LNCAP (cell line): ENCODE measurements around the gene AQP1.

Experiments used
- TF ChIP-seq, protein P1 (sequence below): fragments of 450-650 bp; IDR thresholded peaks from 2 replicates; pipeline ENCODE4 v1.5.1; 2017; ENCODE audit warnings: mild to moderate bottlenecking

AQP1 gene

DNA sequence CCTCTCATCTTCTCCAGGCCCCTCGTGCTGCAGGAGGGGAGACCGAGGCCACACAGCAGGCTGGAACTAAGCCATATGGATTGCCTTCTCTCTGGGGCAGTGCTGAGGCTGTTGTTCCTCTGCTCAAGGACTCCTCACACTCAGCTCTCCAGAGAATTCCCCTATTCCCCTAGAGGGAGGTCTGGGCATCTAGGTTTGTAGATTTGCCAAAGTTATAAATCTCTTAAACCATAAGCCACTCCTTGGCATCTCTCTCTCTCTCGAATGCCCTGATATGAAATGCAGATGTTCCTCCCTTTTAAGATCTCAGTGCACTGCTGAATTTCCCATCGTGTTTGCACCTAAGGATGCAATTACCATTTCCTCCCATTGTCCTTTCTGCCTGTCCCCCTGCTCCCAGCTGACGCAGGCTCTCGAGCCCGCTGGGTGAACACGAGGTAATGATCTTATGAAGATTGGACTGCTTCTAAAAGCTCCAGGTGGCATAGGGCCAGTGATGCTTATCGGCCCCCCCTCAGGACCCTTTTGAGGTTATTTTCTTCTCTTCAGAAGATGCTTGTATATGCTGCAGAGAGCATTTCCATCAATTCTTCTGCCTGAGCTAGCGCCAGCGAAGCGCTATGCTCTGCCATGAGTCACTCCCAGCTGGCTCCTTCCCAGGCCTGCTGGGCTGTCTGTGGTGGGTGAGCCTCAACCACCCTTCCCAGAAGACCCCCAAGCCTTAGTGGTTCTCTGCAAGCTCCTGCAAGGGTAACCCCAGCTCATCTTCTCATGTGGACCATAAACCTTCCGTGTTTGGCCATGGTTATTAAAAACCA, 41.6 kb upstream of the AQP1 start:
- TF ChIP-seq, protein P1, sequence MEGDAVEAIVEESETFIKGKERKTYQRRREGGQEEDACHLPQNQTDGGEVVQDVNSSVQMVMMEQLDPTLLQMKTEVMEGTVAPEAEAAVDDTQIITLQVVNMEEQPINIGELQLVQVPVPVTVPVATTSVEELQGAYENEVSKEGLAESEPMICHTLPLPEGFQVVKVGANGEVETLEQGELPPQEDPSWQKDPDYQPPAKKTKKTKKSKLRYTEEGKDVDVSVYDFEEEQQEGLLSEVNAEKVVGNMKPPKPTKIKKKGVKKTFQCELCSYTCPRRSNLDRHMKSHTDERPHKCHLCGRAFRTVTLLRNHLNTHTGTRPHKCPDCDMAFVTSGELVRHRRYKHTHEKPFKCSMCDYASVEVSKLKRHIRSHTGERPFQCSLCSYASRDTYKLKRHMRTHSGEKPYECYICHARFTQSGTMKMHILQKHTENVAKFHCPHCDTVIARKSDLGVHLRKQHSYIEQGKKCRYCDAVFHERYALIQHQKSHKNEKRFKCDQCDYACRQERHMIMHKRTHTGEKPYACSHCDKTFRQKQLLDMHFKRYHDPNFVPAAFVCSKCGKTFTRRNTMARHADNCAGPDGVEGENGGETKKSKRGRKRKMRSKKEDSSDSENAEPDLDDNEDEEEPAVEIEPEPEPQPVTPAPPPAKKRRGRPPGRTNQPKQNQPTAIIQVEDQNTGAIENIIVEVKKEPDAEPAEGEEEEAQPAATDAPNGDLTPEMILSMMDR = no peak

DNA sequence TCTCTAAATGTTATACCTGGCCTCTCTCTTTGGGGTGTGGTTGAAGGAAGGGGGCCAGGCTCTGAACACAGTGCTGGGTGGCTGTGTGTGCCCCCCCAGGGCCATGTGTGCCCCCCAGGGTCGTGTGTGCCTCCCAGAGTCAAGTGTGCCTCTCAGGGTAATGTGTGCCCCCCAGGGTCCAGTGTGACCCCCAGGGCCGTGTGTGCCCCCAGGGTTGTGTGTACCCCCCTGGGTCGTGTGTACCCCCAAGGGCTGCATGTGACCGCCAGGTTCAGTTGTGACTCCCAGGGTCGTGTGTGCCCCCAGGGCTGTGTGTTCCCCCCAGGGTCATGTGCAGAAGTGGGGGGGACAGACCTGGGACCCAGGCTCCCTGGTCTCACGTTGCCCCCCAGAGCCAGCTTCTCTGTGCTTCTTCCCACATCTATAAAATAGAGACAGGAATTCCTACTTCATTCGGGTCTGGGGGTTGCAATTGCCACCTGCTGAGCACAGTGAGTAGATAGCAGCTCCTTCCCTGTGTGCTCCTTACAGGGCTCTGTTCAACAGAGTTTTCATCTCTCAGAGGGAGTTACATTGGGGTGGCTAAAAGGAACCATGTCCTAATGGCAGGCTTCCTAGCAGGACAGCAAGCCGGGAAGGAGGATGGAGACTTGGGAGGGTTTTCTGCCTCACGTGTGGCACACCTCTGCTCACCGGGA, 40.7 kb upstream of the AQP1 start:
- TF ChIP-seq, protein P1 = no peak

DNA sequence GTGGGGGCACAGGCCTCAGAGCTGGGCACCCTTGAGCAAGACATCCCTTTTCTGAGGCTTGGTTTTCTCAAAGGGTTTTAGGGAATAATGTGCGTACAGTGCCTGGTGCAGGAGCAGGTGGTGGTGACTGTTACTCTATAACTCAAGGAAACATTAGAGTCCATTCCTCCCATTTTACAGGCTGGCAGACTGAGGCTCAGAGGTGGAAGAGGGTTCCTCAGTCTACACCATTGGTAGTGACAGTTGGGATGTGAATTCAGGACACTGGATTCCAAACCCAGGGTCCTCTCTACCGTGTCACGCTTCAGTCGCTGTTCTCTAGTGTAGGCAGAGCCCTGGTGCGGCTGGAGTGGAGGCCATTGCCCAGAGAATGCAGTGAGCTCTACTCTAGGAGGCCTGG, 40.0 kb upstream of the AQP1 start:
- TF ChIP-seq, protein P1 = no peak

DNA sequence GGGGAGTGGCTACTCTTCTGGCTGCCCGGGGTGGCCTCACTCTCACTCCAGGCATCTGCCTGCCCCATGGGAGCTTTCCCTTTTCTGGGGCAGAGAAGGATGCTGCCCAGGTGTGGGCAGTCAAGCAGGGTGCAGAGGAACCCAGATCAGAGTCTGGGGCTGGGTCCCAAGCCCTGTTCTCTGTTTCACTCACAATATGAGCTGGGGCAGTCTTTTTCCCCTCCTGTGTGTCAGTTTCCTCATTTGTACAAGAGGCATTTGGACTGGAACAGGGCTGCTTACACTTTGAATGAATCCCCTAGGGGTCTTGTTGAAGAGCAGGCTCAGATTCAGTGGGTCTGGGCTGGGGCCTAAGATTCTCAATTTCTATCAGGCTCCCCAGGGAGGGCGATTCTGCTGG, 38.4 kb upstream of the AQP1 start:
- TF ChIP-seq, protein P1 = no peak

DNA sequence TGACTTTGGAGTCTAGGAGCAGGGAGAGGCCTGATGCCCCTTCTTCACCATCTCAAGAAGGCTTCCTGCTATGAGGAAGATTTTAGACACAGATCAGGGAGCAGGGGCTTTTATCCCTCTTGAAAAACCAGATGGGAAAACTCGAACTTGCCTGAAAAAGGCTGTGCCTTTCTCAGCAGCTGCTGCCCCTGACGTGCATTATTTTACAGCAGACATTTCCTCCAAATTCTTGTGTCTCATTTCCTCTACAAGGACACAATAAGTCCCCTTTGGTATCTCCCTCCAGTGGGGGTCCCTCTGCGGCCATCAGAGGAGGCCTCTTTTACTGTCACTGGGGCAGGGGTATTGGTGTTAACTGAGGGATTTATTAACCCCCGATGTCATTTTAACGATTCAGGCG, 38.0 kb upstream of the AQP1 start:
- TF ChIP-seq, protein P1 = no peak

DNA sequence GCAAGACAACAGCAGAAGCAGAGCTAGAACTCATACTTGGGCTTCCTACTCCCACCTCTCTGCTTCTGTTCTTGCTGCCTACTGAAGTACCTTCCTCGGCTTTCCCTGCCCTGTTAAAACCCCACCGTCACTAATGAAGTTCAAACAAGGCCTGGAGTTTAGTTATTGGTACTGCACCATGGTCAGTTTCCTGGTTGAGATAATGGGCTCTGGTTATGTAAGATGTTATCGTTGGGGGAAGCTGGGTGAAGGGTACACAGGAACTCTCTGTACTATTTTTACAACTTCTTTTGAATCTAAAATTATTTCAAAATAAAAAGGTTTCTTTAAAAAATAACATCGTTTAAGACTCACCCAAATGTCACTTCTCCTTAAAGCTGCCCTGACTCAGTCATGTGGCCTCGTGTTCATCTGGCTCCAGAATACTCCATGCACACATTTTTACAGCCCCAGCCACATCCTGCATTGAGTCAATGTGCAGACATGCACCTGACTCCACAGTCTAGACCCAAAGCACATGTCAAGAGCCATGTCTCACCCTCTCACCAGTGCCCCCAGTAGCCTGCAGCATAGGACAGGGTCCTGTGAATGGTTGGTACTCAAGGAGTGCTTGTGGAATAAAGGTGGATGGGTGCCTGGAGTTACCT, 36.9 kb upstream of the AQP1 start:
- TF ChIP-seq, protein P1 = no peak

DNA sequence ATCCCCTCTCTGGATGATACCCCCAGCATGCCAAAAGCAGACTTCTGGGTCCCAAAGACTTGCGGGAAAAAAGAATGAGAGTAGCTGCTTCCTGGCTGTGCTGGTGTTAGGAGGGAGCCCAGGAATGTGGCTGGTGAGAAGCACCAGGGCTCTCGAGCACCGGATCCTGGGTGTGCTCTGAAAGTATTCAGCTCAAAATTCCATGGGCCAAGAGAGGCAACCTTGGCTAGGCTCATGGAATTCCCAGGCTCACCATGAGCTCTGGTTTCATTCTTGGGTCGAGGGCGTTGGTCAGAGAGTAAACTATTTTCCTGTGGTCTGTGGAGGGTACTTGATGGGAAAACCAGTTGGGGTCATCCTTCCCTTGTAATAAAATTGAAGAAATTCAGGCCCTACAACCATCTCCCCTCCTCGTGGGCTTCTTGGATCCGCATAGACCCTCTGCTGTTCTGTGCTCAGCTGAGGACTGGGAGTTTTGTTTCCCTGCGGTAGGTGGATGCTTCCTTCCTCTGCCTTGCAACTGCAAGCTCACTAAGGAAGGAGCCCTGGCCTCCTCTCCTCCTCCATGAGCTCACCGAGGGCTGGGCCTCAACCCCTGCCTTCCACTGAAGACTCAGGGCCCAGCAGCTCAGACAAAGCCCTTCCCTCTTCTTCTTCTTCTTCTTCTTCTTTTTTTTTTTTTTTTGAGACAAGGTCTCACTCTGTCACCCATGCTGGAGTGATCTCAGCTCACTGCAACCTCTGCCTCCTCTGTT, 34.5 kb upstream of the AQP1 start:
- TF ChIP-seq, protein P1 = no peak
